ENCODE results near the gene JAG1.

DNA sequence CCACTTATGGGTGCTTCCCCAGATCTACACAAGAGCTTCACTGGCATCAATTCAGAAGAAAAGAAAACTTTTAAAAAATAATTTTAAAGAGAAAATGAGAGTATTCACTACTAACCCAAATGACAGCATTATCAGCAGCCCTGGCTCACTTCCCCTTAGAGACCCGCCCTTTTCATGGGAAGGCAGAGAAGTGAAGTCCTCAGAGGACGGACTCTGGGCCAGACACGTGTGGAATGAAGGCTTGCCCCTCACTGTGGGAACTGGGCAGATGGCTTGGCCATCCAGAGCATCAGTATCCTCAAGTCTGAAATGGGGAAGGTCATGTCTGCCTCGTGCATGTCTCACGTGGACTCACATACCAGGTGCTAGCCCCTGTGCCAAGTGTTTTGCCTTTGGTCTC lies 63.5 kb downstream of the JAG1 start:
- TF ChIP-seq, protein P1, sequence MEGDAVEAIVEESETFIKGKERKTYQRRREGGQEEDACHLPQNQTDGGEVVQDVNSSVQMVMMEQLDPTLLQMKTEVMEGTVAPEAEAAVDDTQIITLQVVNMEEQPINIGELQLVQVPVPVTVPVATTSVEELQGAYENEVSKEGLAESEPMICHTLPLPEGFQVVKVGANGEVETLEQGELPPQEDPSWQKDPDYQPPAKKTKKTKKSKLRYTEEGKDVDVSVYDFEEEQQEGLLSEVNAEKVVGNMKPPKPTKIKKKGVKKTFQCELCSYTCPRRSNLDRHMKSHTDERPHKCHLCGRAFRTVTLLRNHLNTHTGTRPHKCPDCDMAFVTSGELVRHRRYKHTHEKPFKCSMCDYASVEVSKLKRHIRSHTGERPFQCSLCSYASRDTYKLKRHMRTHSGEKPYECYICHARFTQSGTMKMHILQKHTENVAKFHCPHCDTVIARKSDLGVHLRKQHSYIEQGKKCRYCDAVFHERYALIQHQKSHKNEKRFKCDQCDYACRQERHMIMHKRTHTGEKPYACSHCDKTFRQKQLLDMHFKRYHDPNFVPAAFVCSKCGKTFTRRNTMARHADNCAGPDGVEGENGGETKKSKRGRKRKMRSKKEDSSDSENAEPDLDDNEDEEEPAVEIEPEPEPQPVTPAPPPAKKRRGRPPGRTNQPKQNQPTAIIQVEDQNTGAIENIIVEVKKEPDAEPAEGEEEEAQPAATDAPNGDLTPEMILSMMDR (IDR thresholded peaks at IDR 0.05) = no peak
- TF ChIP-seq POLR2A (IDR thresholded peaks at IDR 0.05) = no peak
